Activated naive CD4-positive, alpha-beta T cell treated with anti-CD3 and anti-CD28 coated beads, Interleukin-2, amount 50 U/mL, for 72 hours (primary cell): ENCODE results near the gene NT5C2. TPM values are rescaled to one million over a fixed set of nuclear protein-coding genes. Genes with fewer than 3 reads are reported as not detected.
"Not testable (repeated sequence)": the region's sequence is repeated elsewhere in the genome, so short reads cannot be mapped to it uniquely, and the experiment has no call there.

ENCODE experiments used
- ATAC-seq, 2 donors: fragments of 150-1000 bp; cut with Tn5 transposase; 2 replicates each; pipeline ENCODE4 v1.10.0; 2021; ENCODE audit warnings: mild to moderate bottlenecking in 2 of 2, moderate library complexity in 2 of 2
- DNase-seq, 2 donors: peaks; one replicate each; pipeline ENCODE4 v3.0.0; 2021 to 2022; ENCODE audit warnings: low spot score in 2 of 2
- H3K27ac Mint-ChIP-seq, 2 donors: one replicate each; pipeline ENCODE4 v1.8.0; 2022; ENCODE audit warnings: mild to moderate bottlenecking in 2 of 2, mixed read lengths in 2 of 2
- H3K36me3 Mint-ChIP-seq, 2 donors: one replicate each; pipeline ENCODE4 v1.8.0; 2022; ENCODE audit warnings: mixed read lengths in 2 of 2
- H3K9me3 Mint-ChIP-seq, 2 donors: one replicate each; pipeline ENCODE4 v1.8.0; 2022; ENCODE audit warnings: mixed read lengths in 2 of 2
- total RNA-seq, 2 donors: library from RNA; stranded (reverse); gene quantifications; one replicate each; pipeline ENCODE4 v1.2.3, GENCODE V29; 2022

NT5C2 gene
- total RNA-seq, 2 donors from 2014 or later, result 42.0 to 46.5 TPM

DNA sequence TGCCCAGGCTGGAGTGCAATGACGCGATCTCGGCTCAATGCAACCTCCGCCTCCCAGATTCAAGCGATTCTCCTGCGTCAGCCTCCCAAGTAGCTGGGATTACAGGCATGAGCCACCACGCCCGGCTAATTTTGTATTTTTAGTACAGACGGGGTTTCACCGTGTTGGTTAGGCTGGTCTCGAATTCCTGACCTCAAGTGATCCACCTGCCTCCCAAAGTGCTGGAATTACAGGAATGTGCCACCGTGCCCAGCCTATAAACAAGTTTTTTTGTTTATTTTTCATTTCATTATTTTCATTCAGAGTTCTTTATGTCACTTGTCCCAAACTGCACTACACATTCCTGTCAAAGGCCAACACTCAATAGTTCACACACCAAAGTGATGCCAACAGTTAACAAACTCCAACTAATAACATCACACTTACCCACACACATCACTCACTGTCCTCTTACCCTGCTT, 9.1 kb downstream of the NT5C2 start:
- not testable (repeated sequence) for DNase-seq, ATAC-seq, H3K27ac Mint-ChIP-seq, H3K36me3 Mint-ChIP-seq, H3K9me3 Mint-ChIP-seq

DNA sequence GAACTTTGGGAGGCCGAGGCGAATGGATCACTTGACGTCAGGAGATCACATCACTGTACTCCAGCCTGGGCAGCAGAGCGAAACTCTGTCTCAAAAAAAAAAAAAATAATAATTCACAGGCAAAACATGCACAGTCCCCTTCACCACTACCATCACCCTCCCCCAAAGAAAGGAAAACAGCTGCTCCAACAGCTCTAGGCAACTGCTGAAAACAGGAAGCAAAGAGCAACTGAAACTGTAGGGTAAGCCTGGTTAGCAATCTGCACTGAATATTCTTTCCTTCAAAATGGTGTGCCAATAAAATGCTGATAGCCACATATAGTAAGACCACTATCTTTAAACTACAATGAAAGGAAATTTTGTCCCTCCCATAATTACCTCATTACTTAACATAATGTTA, 11.8 kb downstream of the NT5C2 start:
- DNase-seq, result no peak
- ATAC-seq, result no peak
- no peak overlapping the region for H3K27ac Mint-ChIP-seq
- no peaks in the 10 kb centered on the region for H3K36me3 Mint-ChIP-seq
- no peaks in the 10 kb centered on the region for H3K9me3 Mint-ChIP-seq

DNA sequence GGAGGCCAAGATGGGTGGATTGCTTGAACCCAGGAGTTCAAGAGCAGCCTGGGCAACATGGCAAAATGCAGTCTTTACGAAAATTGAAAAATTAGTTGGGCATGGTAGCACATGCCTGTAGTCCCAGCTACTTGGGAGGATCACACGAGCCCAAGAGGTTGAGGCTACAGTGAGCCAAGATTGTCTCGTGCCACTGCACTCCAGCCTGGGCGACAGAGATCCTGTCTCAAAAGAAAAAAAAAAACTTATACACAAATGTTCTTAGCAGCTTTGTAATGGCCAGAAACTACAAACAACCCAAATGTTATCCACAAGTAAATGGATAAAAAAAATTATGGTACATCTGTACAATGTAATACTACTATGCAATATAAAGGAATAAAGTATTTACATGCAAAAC, 12.6 kb downstream of the NT5C2 start:
- no peak for ATAC-seq
- DNase-seq, result no peak
- no peak overlapping the region for H3K27ac Mint-ChIP-seq
- no peaks in the 10 kb centered on the region for H3K36me3 Mint-ChIP-seq
- no peaks in the 10 kb centered on the region for H3K9me3 Mint-ChIP-seq

DNA sequence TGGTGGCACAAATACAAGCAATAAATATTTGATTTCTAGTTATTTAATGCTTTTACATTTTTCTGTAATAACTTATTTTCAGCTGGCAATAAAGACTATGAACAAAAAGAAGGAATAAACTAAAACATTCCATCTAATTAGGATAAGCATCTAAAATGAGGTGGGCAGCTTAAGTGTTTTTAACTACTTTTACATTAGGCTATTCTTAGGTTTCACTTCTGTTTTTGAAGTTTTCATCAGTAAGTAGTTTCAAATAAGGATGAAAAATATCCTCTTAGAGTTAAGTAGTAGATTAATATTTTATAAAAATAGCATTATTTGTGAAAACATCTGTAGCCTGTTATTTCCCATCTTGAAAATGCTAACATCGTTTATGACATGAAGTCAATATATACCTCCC, 15.9 kb downstream of the NT5C2 start:
- no peaks in the 10 kb centered on the region for H3K9me3 Mint-ChIP-seq
- ATAC-seq (no peak), DNase-seq (no peak)
- H3K36me3 Mint-ChIP-seq, result no peaks in the 10 kb centered on the region
- no peak overlapping the region for H3K27ac Mint-ChIP-seq

DNA sequence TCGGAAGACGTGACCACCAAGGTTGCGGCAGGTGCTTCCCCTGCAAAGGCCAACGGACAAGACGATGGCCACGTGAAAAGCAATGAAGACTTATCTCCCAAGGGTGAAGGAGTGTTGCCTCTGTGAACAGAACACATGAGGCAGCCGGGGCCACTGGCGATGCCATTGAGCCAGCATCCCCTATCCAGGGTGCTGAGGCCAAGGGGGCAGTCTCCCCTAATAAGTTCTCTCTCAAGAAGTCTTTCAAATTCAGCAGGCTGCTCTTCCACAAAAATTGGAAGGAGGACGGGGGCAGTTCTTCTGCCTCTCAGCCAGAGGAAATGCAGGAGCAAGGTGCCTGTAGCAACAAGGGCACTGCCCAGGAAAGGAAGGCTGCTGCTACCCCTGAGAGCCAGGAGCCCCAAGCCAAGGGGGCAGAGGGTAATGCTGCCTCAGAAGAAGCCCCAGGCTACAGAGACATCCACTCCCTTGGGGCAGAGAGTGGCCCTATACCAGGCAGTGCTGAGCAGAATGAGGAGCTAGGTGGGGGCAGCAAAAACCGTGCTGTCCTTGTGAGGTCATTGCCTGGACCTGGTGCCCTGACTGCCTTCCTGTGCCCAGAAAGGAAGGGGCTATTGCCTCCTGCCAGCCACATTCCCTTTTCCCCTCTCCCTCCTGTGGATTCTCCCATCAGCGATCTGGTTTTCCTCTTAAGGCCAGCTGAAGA, 17.3 kb downstream of the NT5C2 start:
- no peaks in the 10 kb centered on the region for H3K36me3 Mint-ChIP-seq
- H3K27ac Mint-ChIP-seq, result no peak overlapping the region
- H3K9me3 Mint-ChIP-seq, result no peaks in the 10 kb centered on the region
- DNase-seq, result no peak
- no peak for ATAC-seq

DNA sequence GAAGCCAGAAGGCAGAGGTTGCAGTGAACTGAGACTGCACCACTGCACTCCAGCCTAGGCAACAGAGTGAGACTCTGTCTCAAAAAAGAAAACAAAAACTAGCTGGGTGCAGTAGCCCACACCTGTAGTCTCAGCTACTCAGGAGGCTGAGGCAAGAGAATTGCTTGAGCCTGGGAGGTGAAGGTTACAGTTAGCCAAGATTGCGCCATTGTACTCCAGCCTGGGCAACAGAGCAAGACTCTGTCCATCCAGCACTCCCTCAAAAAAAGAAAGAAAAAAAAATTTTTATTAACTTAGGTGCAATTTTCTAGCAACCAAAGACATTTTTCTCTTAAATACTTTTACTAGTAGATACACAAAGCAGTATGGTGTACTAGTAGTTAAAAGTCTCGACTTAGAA, 18.7 kb downstream of the NT5C2 start:
- not testable (repeated sequence) for H3K36me3 Mint-ChIP-seq, ATAC-seq, H3K27ac Mint-ChIP-seq, H3K9me3 Mint-ChIP-seq, DNase-seq

DNA sequence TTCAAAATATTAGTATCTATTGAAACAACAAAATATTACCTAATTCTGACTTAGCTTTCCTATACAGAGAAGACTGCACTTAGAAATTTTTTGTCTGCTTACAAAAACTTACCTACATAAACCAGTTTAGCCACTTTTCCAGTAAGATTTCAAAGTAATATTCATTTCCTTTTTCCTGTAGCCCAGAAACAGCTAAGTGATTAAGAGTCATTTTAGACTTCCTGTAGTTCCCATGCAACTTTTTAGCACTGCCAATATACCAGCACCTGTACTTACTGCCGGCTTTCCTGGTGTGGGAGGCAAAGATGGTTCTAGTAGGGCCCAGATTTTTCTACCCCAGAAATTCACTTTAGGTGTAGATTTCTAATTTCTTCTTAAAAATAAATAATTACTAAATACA, 21.8 kb downstream of the NT5C2 start:
- Mint-ChIP-seq H3K27ac (peak overlapping the region in 1 of 2 donors; percentile 50), H3K36me3 (peaks cover 0 to 13% of the 10 kb centered on the region in 2 donors), H3K9me3 (no peaks in the 10 kb centered on the region)
- no peak for DNase-seq
- peak in 1 of 2 donors; percentile 41 for ATAC-seq

DNA sequence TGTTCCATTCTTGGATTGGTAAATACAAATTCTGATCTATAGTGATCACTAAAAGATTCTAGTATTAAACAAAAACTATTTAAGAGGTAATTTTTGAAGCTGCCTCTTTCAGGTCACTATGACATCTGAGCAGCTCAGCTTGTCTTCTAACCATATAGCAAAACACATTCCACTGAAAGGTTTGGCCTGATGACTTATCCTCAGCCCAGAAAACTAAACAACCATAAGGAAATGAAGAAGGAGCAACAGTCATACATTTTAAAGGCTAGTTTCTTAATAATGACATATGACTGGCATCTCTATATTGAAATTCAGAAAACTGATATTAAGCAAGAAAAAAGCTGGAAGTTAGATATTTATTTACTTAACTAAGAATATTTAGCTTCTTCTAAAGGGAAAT, 24.6 kb downstream of the NT5C2 start:
- Mint-ChIP-seq H3K36me3 (peaks cover 0 to 26% of the 10 kb centered on the region in 2 donors), H3K27ac (no peak overlapping the region), H3K9me3 (no peaks in the 10 kb centered on the region)
- DNase-seq (no peak), ATAC-seq (no peak)

DNA sequence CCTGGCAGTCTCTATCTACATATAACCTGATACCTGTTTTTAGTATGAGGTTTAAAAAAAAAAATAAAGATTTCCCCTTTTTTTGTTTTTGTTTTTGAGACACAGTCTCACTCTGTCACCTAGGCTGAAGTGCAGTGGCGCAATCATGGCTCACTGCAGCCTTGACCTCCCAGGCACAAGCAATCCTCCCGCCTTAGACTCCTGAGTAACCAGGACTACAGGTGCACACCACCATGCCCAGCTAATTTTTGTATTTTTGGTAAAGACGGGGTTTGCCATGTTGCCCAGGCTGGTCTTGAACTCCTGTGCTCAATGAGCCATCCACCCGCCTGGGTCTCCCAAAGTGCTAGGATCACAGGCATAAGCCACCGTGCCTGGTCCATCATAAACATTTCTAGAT, 25.5 kb downstream of the NT5C2 start:
- ATAC-seq, H3K9me3 Mint-ChIP-seq, H3K27ac Mint-ChIP-seq, DNase-seq: not testable (repeated sequence)
- H3K36me3 Mint-ChIP-seq, result peaks cover 0 to 26% of the 10 kb centered on the region in 2 donors

DNA sequence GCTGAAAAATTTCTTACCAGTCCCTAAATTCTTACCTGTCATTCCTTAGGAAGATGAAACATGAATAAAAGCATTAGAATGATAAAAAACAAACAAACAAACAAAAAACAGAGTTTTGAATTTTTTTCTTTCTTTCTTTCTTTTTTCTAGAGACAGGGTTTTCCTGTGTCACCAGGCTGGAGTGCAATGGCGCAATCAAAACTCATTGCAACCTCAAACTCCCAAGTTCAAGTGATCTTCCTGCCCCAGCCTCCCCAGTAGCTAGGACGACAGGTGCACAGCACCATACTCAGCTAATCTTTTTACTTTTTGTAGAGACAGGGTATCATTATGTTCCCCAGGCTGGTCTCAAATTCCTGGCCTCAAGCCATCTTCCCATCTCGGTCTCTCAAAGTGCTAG, 26.5 kb downstream of the NT5C2 start:
- peaks cover 0 to 26% of the 10 kb centered on the region in 2 donors for H3K36me3 Mint-ChIP-seq
- H3K27ac Mint-ChIP-seq, result no peak overlapping the region
- DNase-seq, result no peak
- no peak for ATAC-seq
- H3K9me3 Mint-ChIP-seq, result no peaks in the 10 kb centered on the region

DNA sequence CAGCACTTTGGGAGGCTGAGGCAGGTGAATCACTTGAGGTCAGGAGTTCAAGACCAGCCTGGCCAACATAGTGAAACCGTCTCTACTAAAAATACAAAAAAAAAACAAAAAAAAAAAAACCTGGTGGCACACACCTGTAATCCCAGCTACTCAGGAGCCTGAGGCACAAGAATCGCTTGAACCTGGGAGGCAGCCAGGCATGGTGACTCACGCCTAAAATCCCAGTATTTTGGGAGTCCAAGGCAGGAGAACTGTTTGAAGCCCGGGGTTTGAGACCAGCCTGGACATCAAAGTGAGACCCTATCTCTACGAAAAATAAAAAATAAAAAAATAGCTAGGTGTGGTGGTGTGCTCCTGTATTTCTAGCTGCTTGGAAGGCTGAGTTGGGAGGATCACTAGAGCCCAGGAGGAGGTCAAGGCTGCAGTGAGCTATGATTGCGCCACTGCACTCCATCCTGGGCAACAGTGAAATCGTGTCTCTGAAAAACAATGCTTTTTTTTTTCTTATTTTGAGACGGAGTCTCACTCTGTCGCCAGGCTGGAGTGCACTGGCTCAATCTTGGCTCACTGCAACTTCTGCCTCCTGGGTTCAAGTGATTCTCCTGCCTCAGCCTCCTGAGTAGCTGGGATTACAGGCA, 29.2 kb downstream of the NT5C2 start:
- not testable (repeated sequence) for H3K9me3 Mint-ChIP-seq, ATAC-seq, DNase-seq, H3K27ac Mint-ChIP-seq
- H3K36me3 Mint-ChIP-seq, result peaks cover 0 to 26% of the 10 kb centered on the region in 2 donors

DNA sequence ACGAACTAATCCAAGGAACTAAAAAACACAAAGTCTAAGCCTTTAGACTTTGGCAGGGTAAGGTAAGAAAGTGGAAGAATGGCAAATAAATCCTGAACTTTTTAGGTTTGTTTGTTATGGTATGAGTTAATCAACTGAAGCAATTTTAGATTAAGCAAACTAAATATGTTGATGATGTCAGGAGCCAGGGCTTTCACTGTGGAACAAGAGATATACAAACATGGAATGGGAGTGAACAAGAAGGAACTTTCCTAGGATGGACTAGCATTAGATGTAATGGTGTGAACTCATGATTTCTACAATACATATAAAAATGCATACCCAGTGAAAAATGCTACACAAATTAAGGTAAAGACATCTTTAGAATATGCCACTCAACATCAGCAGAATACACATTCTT, 35.8 kb downstream of the NT5C2 start:
- H3K36me3 Mint-ChIP-seq, result peaks cover 5 to 10% of the 10 kb centered on the region in 2 donors
- DNase-seq (no peak), ATAC-seq (no peak)
- H3K27ac Mint-ChIP-seq, result no peak overlapping the region
- H3K9me3 Mint-ChIP-seq, result no peaks in the 10 kb centered on the region

DNA sequence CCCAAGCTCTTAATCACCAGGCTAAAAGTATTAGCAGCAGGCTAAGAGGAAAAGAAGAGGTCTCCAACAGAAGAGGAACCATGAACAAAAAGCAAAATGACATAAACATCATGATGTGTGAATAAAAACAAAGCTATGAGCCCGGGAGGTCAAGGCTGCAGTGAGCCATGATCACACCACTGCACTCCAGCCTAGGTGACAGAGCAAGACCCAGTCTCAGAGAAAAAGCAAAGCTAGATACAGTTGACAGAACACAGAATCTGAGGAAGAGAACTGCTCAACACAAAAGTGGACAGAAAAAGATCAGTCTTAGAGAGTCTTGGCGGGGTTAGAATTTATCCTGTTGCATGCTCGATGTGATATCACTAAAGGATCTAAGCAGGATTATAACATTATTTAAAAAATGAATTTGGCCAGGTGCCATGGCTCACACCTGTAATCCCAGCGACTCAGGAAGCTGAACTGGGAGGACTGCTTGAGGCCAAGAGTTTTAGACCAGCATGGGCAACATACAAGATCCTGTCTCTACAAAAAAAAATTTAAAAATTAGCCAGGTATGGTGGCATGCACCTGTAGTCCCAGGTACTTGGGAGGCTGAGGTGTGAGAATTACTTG, 37.5 kb downstream of the NT5C2 start:
- ATAC-seq, result no peak
- H3K27ac Mint-ChIP-seq, result no peak overlapping the region
- no peaks in the 10 kb centered on the region for H3K9me3 Mint-ChIP-seq
- H3K36me3 Mint-ChIP-seq, result peaks cover 5 to 10% of the 10 kb centered on the region in 2 donors
- no peak for DNase-seq

DNA sequence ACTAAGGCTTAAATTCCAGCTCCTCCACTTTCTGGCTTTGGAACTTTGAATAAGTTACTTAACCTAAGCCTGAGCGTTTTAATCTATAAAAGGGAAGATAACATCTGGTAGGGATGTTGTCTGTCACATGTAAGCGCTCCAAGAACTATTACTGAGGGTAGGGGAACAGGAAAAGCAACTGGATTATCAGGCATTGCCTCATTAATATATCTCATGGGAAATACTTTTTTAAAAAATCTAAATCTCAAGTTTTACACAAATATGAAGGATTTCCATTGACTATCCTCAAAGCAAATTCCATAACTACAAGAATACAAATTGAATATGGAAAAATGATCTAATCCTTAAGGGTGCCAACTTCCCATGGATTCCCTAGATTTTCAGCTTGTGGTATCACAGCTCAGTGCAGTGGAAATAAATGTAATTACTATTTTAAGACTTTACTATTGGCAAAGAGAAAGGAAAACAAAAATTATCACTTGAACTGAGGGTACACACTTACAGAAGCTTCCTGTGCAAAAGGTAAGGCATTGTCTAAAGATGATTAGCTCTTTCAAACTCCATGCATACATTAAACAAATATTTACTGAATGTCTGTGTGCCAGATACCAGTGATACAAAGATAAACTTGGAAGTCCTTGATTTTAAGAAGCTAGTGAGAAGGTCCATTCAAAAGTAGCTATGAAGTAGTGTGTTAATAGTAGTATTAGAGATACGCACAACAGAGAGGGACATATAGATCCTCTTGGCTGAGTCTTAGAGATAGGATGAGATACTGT, 38.4 kb downstream of the NT5C2 start:
- no peak overlapping the region for H3K27ac Mint-ChIP-seq
- DNase-seq, result no peak
- H3K36me3 Mint-ChIP-seq, result peaks cover 5 to 10% of the 10 kb centered on the region in 2 donors
- ATAC-seq, result no peak
- no peaks in the 10 kb centered on the region for H3K9me3 Mint-ChIP-seq

DNA sequence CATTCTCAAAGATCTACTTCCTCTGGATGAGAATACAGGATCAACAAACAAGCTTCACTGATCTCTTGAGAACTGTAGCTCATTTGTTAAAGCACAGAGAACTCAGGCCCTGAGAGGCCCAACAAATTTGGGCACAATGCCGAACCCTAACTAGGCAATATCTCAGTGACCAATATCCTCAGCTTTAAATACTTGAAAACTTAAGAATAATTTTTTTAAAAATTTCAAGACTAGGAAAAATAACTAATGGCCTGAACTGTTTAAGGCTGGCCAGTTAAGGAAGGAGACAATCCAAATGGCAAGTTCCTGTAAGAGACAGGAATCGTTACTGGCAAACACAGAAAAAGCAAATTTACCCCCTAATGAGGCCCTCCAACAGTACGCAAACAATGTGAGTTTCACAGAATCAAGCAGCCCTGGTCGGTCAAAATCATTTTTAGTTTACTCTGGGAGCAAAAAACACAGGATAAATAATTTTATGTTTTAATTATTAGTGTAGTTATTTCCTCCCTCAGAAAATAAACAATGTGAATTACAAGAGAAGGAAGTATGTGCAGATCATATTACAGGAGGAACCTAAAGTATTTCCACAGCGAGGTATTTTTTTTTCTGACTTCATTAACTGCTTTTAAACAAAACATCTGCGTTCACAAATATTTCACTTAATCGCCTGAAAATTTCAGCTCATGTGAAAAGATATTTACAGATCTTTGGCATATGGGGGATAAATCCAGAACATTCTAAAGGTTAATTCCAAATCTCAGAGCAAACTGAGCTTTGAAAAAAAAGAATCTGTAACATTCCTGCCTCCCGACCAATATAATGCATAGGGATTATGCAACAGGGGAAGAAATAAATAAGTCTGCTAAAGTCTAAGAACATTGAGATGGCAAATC, 39.5 kb downstream of the NT5C2 start:
- no peak for ATAC-seq
- Mint-ChIP-seq H3K9me3 (no peaks in the 10 kb centered on the region), H3K27ac (no peak overlapping the region), H3K36me3 (peaks cover 5 to 10% of the 10 kb centered on the region in 2 donors)
- DNase-seq, result no peak

DNA sequence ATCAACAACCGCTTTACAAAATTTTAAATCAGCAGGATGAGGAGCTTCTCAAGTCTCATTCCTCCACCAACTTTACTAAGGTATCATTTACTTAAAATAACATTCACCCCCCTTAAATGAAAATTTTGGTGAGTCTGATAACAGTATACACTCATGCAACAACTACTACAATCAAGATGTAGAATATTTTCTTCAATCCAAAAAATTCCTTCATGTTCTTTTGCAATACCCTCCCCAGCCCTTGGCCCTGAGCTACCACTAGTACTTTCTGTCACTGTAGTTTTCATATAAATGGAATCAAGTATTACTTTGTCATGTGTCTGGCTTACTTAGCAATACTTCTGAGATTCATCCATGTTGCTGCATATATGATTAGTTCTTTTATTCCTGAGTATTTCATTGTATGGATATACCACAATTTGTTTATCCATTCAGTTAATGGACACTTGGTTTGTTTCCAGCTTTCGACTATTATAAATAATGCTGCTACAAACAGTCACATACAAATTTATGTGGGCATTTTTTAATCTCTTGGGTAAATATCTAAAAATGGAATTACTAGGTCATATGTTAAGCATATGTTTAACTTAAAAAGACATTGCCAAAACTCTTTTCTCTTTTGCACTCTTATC, 43.0 kb downstream of the NT5C2 start:
- ATAC-seq, result no peak
- Mint-ChIP-seq H3K27ac (no peak overlapping the region), H3K9me3 (no peaks in the 10 kb centered on the region), H3K36me3 (peaks cover 0 to 4% of the 10 kb centered on the region in 2 donors)
- no peak for DNase-seq
